GM23338 (cell line): Measurements from ENCODE around the gene CCSER2. TPM values are rescaled to one million over a fixed set of nuclear protein-coding genes. Genes with fewer than 3 reads are reported as not detected.

Source experiments
- ATAC-seq: fragments of 200-7000 bp; cut with Tn5 transposase; 3 replicates; pipeline ENCODE4 v1.9.1; 2020
- DNase-seq: peaks from one replicate; pipeline ENCODE4 v3.0.0-alpha.2; 2015; ENCODE audit warnings: low spot score
- H2AFZ ChIP-seq: fragments of 200-600 bp; sonication (generic); 2 replicates; pipeline ENCODE4 v1.8.0; 2016; ENCODE audit warnings: antibody characterized with exemption, mild to moderate bottlenecking, moderate library complexity
- H3F3A ChIP-seq: fragments of 200-600 bp; sonication (generic); replicated peaks from 2 replicates; pipeline ENCODE4 v1.8.0; 2017; ENCODE audit warnings: antibody characterized with exemption, mixed run types, low read depth
- H3K27ac ChIP-seq: fragments of 200-600 bp; sonication (generic); 2 replicates; pipeline ENCODE4 v1.6.1; 2016; ENCODE audit warnings: low read depth
- H3K27me3 ChIP-seq: fragments of 200-600 bp; sonication (generic); 2 replicates; pipeline ENCODE4 v1.8.0; 2016; ENCODE audit warnings: mild to moderate bottlenecking, mixed run types, moderate library complexity; ENCODE audit not compliant: insufficient read depth
- H3K36me3 ChIP-seq: fragments of 200-600 bp; sonication (generic); 2 replicates; pipeline ENCODE4 v1.8.0; 2016; ENCODE audit warnings: mild to moderate bottlenecking; ENCODE audit not compliant: insufficient read depth
- H3K4me1 ChIP-seq: fragments of 200-600 bp; sonication (generic); 2 replicates; pipeline ENCODE4 v1.8.0; 2016; ENCODE audit warnings: mild to moderate bottlenecking, moderate library complexity; ENCODE audit not compliant: insufficient read depth
- H3K4me2 ChIP-seq: fragments of 200-600 bp; sonication (generic); 2 replicates; pipeline ENCODE4 v1.7.1; 2017; ENCODE audit warnings: mixed run types
- H3K4me3 ChIP-seq: fragments of 200-600 bp; sonication (generic); 2 replicates; pipeline ENCODE4 v1.6.1; 2016; ENCODE audit warnings: mixed run types
- H3K79me2 ChIP-seq: fragments of 200-600 bp; sonication (generic); replicated peaks from 2 replicates; pipeline ENCODE4 v1.8.0; 2017; ENCODE audit warnings: mild to moderate bottlenecking; ENCODE audit not compliant: insufficient read depth
- H3K9me2 ChIP-seq: fragments of 200-600 bp; sonication (generic); 2 replicates; pipeline ENCODE4 v1.8.0; 2017; ENCODE audit not compliant: insufficient read depth
- H4K20me1 ChIP-seq: fragments of 200-600 bp; sonication (generic); replicated peaks from 2 replicates; pipeline ENCODE4 v1.8.0; 2017; ENCODE audit warnings: mild to moderate bottlenecking; ENCODE audit not compliant: insufficient read depth
- H3K27ac Mint-ChIP-seq: 2 replicates; pipeline ENCODE4 v1.8.0; 2020; ENCODE audit warnings: inconsistent platforms, mild to moderate bottlenecking, moderate library complexity, mixed read lengths
- H3K27me3 Mint-ChIP-seq: 3 replicates; pipeline ENCODE4 v1.8.0; 2022; ENCODE audit warnings: low read depth, mild to moderate bottlenecking, moderate library complexity, mixed read lengths, inconsistent platforms; ENCODE audit not compliant: insufficient read depth, poor library complexity
- H3K36me3 Mint-ChIP-seq: 3 replicates; pipeline ENCODE4 v1.8.0; 2021; ENCODE audit warnings: low read depth, mild to moderate bottlenecking, inconsistent platforms, moderate library complexity, mixed read lengths
- H3K4me1 Mint-ChIP-seq: 3 replicates; pipeline ENCODE4 v1.8.0; 2020; ENCODE audit warnings: mild to moderate bottlenecking, inconsistent platforms, mixed read lengths
- H3K4me3 Mint-ChIP-seq: 3 replicates; pipeline ENCODE4 v1.8.0; 2021; ENCODE audit warnings: moderate library complexity, mild to moderate bottlenecking, inconsistent platforms, mixed read lengths
- H3K9me3 Mint-ChIP-seq: 3 replicates; pipeline ENCODE4 v1.8.0; 2020; ENCODE audit warnings: moderate library complexity, mild to moderate bottlenecking, inconsistent platforms, mixed read lengths
- EZH2 ChIP-seq: fragments of 200-600 bp; sonication (generic); IDR thresholded peaks from one replicate; pipeline ENCODE4 v1.8.0; 2017; ENCODE audit warnings: antibody characterized with exemption, mild to moderate bottlenecking, low read depth; ENCODE audit not compliant: unreplicated experiment
- EZH2phosphoT487 ChIP-seq: fragments of 200-600 bp; sonication (generic); IDR thresholded peaks from one replicate; pipeline ENCODE4 v1.8.1; 2018; ENCODE audit warnings: antibody characterized with exemption; ENCODE audit not compliant: unreplicated experiment
- NANOG ChIP-seq: IDR thresholded peaks from 2 replicates; pipeline ENCODE4 v1.6.1; 2016; ENCODE audit warnings: antibody characterized with exemption, borderline replicate concordance
- STAT1 ChIP-seq: IDR thresholded peaks from one replicate; pipeline ENCODE4 v1.6.1; 2016; ENCODE audit warnings: antibody characterized with exemption; ENCODE audit not compliant: unreplicated experiment
- ZNF114 ChIP-seq: fragments of 250-450 bp; sonication (Bioruptor Pico); IDR thresholded peaks from 2 replicates; pipeline ENCODE4 v1.5.0; 2020; ENCODE audit warnings: mild to moderate bottlenecking, moderate library complexity
- ZNF331 ChIP-seq: fragments of 250-450 bp; sonication (Bioruptor Pico); IDR thresholded peaks from 2 replicates; pipeline ENCODE4 v1.5.0; 2020; ENCODE audit warnings: low read depth, mild to moderate bottlenecking, moderate library complexity
- polyA plus RNA-seq: library from polyadenylated mRNA; unstranded; fragments of >200 nt; fragmentation: Nextera tagmentation; extraction: Ambion mirVana; gene quantifications from 2 replicates; pipeline ENCODE4 v1.2.1, GENCODE V29; 2016
- total RNA-seq: library from RNA; depleted of rRNA; stranded (reverse); fragments of >200 nt; shearing (Covaris generic); gene quantifications from 2 replicates; pipeline ENCODE4 v1.2.3, GENCODE V29; 2014
- TF ChIP-seq, protein P1 (sequence below): fragments of 250-450 bp; sonication (Bioruptor Pico); IDR thresholded peaks from 2 replicates; pipeline ENCODE4 v1.5.0; 2020; ENCODE audit warnings: mild to moderate bottlenecking, moderate library complexity
- TF ChIP-seq, protein P2 (sequence below), 2 experiments: fragments of 200-600 bp in 1 of 2; sonication (generic) in 1 of 2; conservative IDR thresholded peaks; 2 replicates each; pipeline versions ENCODE4 v1.5.1 to v1.6.1; 2016 to 2017; ENCODE audit warnings: antibody characterized with exemption in 2 of 2, low read depth in 2 of 2, mild to moderate bottlenecking in 2 of 2, moderate library complexity in 1 of 2
- TF ChIP-seq, protein P3 (sequence below): IDR thresholded peaks from one replicate; pipeline ENCODE4 v1.6.1; 2018; ENCODE audit warnings: antibody characterized with exemption; ENCODE audit not compliant: unreplicated experiment

CCSER2 gene
- total and polyA plus RNA-seq, 2 experiments from 2014 or later, result 30.6 to 37.2 TPM

DNA sequence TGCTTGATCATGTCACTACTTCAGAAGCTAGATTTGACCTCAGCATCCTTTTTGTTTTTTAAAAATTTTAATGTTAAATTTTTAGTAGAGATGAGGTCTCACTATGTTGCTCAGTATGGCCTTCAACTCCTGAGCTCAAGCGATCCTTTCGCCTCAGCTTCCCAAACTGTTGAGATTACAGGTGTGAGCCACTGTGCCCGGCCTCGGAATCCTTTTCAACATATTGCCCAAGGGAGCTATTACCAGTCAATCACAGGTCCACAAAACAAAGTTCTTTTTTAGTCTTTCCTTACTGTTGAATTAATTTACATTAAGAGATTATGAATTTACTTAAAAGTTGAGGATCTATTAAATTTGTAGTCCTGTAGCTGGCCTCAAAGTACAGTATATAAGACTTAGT is 37.7 kb downstream of the CCSER2 start:
- Mint-ChIP-seq H3K36me3 (peaks cover under 1% of the 10 kb centered on the region; the same call in 2 of the 3 replicates), H3K4me1 (peaks cover 12% of the 10 kb centered on the region)
- H4K20me1 ChIP-seq, result no peaks in the 10 kb centered on the region; the same call in 1 of the 2 replicates

DNA sequence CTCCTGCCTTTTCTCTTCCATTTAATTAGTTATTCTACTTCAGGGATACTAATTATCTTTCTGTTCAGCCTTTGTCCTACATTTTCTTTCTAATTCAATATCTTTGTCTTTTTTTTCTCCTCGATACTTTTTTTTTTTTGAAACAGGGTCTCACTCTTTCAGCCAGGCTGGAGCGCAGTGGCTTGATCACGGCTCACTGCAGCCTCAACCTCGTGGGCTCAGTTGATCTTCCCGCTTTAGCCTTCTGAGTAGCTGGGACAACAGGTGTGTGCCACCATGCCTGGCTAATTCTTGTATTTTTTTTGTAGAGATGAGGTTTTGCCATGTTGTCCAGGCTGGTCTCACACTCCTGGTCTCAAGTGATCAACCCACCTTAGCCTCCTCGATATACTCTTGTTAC is 38.9 kb downstream of the CCSER2 start:
- H3K27ac ChIP-seq, result no peak overlapping the region
- H3K4me2 ChIP-seq, result no peak overlapping the region
- Mint-ChIP-seq H3K4me1 (peaks cover 9% of the 10 kb centered on the region), H3K4me3 (no peak overlapping the region), H3K9me3 (no peaks in the 10 kb centered on the region), H3K36me3 (peaks cover 5% of the 10 kb centered on the region; the same call in 2 of the 3 replicates), H3K27ac (no peak overlapping the region), H3K27me3 (no peaks in the 10 kb centered on the region)
- H3K4me3 ChIP-seq, result no peak overlapping the region
- DNase-seq (no peak), ATAC-seq (peak; percentile 34; the same call in 2 of the 3 replicates)
- peaks cover 8% of the 10 kb centered on the region for H3K4me1 ChIP-seq
- TF ChIP-seq ZNF331 (no peak), NANOG (no peak), EZH2 (no peak), ZNF114 (CRISPR knock-in tag) (no peak), EZH2phosphoT487 (no peak)
- TF ChIP-seq, protein P1, sequence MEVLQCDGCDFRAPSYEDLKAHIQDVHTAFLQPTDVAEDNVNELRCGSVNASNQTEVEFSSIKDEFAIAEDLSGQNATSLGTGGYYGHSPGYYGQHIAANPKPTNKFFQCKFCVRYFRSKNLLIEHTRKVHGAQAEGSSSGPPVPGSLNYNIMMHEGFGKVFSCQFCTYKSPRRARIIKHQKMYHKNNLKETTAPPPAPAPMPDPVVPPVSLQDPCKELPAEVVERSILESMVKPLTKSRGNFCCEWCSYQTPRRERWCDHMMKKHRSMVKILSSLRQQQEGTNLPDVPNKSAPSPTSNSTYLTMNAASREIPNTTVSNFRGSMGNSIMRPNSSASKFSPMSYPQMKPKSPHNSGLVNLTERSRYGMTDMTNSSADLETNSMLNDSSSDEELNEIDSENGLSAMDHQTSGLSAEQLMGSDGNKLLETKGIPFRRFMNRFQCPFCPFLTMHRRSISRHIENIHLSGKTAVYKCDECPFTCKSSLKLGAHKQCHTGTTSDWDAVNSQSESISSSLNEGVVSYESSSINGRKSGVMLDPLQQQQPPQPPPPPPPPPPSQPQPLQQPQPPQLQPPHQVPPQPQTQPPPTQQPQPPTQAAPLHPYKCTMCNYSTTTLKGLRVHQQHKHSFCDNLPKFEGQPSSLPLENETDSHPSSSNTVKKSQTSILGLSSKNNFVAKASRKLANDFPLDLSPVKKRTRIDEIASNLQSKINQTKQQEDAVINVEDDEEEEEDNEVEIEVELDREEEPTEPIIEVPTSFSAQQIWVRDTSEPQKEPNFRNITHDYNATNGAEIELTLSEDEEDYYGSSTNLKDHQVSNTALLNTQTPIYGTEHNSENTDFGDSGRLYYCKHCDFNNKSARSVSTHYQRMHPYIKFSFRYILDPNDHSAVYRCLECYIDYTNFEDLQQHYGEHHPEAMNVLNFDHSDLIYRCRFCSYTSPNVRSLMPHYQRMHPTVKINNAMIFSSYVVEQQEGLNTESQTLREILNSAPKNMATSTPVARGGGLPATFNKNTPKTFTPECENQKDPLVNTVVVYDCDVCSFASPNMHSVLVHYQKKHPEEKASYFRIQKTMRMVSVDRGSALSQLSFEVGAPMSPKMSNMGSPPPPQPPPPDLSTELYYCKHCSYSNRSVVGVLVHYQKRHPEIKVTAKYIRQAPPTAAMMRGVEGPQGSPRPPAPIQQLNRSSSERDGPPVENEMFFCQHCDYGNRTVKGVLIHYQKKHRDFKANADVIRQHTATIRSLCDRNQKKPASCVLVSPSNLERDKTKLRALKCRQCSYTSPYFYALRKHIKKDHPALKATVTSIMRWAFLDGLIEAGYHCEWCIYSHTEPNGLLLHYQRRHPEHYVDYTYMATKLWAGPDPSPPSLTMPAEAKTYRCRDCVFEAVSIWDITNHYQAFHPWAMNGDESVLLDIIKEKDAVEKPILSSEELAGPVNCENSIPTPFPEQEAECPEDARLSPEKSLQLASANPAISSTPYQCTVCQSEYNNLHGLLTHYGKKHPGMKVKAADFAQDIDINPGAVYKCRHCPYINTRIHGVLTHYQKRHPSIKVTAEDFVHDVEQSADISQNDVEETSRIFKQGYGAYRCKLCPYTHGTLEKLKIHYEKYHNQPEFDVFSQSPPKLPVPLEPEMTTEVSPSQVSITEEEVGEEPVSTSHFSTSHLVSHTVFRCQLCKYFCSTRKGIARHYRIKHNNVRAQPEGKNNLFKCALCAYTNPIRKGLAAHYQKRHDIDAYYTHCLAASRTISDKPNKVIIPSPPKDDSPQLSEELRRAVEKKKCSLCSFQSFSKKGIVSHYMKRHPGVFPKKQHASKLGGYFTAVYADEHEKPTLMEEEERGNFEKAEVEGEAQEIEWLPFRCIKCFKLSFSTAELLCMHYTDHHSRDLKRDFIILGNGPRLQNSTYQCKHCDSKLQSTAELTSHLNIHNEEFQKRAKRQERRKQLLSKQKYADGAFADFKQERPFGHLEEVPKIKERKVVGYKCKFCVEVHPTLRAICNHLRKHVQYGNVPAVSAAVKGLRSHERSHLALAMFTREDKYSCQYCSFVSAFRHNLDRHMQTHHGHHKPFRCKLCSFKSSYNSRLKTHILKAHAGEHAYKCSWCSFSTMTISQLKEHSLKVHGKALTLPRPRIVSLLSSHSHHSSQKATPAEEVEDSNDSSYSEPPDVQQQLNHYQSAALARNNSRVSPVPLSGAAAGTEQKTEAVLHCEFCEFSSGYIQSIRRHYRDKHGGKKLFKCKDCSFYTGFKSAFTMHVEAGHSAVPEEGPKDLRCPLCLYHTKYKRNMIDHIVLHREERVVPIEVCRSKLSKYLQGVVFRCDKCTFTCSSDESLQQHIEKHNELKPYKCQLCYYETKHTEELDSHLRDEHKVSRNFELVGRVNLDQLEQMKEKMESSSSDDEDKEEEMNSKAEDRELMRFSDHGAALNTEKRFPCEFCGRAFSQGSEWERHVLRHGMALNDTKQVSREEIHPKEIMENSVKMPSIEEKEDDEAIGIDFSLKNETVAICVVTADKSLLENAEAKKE (CRISPR knock-in tag), result no peak
- TF ChIP-seq, protein P2, sequence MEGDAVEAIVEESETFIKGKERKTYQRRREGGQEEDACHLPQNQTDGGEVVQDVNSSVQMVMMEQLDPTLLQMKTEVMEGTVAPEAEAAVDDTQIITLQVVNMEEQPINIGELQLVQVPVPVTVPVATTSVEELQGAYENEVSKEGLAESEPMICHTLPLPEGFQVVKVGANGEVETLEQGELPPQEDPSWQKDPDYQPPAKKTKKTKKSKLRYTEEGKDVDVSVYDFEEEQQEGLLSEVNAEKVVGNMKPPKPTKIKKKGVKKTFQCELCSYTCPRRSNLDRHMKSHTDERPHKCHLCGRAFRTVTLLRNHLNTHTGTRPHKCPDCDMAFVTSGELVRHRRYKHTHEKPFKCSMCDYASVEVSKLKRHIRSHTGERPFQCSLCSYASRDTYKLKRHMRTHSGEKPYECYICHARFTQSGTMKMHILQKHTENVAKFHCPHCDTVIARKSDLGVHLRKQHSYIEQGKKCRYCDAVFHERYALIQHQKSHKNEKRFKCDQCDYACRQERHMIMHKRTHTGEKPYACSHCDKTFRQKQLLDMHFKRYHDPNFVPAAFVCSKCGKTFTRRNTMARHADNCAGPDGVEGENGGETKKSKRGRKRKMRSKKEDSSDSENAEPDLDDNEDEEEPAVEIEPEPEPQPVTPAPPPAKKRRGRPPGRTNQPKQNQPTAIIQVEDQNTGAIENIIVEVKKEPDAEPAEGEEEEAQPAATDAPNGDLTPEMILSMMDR (conservative IDR thresholded peaks at IDR 0.05; ENCODE audit: low read depth in 2 of 2), result no peak
- TF ChIP-seq, protein P3, sequence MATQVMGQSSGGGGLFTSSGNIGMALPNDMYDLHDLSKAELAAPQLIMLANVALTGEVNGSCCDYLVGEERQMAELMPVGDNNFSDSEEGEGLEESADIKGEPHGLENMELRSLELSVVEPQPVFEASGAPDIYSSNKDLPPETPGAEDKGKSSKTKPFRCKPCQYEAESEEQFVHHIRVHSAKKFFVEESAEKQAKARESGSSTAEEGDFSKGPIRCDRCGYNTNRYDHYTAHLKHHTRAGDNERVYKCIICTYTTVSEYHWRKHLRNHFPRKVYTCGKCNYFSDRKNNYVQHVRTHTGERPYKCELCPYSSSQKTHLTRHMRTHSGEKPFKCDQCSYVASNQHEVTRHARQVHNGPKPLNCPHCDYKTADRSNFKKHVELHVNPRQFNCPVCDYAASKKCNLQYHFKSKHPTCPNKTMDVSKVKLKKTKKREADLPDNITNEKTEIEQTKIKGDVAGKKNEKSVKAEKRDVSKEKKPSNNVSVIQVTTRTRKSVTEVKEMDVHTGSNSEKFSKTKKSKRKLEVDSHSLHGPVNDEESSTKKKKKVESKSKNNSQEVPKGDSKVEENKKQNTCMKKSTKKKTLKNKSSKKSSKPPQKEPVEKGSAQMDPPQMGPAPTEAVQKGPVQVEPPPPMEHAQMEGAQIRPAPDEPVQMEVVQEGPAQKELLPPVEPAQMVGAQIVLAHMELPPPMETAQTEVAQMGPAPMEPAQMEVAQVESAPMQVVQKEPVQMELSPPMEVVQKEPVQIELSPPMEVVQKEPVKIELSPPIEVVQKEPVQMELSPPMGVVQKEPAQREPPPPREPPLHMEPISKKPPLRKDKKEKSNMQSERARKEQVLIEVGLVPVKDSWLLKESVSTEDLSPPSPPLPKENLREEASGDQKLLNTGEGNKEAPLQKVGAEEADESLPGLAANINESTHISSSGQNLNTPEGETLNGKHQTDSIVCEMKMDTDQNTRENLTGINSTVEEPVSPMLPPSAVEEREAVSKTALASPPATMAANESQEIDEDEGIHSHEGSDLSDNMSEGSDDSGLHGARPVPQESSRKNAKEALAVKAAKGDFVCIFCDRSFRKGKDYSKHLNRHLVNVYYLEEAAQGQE, result no peak
- H3K27me3 ChIP-seq, result no peaks in the 10 kb centered on the region
- H3K36me3 ChIP-seq, result no peaks in the 10 kb centered on the region
- peaks cover 65% of the 10 kb centered on the region for H3K79me2 ChIP-seq
- no peaks in the 10 kb centered on the region for H3F3A ChIP-seq
- H2AFZ ChIP-seq, result no peak overlapping the region
- no peaks in the 10 kb centered on the region for H3K9me2 ChIP-seq
- H4K20me1 ChIP-seq, result no peaks in the 10 kb centered on the region; the same call in 1 of the 2 replicates

More for the DNA sequence above, 37.7 kb downstream of the CCSER2 start:
- Histone ChIP-seq H3K79me2 (peaks cover 77% of the 10 kb centered on the region), H3K27ac (no peak overlapping the region), H2AFZ (no peak overlapping the region), H3K4me2 (no peak overlapping the region), H3K9me2 (no peaks in the 10 kb centered on the region), H3K27me3 (no peaks in the 10 kb centered on the region), H3K4me3 (no peak overlapping the region), H3F3A (no peaks in the 10 kb centered on the region), H3K36me3 (no peaks in the 10 kb centered on the region), H3K4me1 (peaks cover 8% of the 10 kb centered on the region)
- TF ChIP-seq STAT1, result no peak
- H3K9me3 Mint-ChIP-seq, result no peaks in the 10 kb centered on the region
- no peaks in the 10 kb centered on the region for H3K27me3 Mint-ChIP-seq
- no peak overlapping the region for H3K4me3 Mint-ChIP-seq
- no peak overlapping the region for H3K27ac Mint-ChIP-seq
- ATAC-seq (no peak), DNase-seq (no peak)
